ENCODE results near the gene ZMYND8. TPM values are rescaled to one million over a fixed set of nuclear protein-coding genes. Genes with fewer than 3 reads are reported as not detected.
A peak's percentile ranks its signal among the peaks of the same experiment; 100 is the strongest.

ZMYND8 gene
- polyA plus RNA-seq, 3 donors = 1.4 to 13.8 (median 5.8) TPM

GRCh38 chr20:47273591-47274235 is 82.8 kb downstream of the ZMYND8 start:
- H3K27me3 ChIP-seq (ENCODE audit: control insufficient read depth in 2 of 2, insufficient read depth in 2 of 2, low read length in 2 of 2) = no peaks in the 10 kb centered on the region
- no peaks in the 10 kb centered on the region for H3K9me3 ChIP-seq (replicated peaks in 1 of 2; ENCODE audit: control insufficient read depth in 1 of 2, insufficient read depth in 1 of 2, low read length in 2 of 2)
- H3K9ac ChIP-seq (ENCODE audit: insufficient read depth, low read length, poor library complexity, severe bottlenecking) = no peak overlapping the region
- WGBS (ENCODE audit: insufficient coverage) = no CpG with 5 or more reads among the region's 2 CpGs
- H3K27ac ChIP-seq (ENCODE audit: low read depth in 1 of 2, low read length in 2 of 2) = peak overlapping the region in 1 of 2 donors; percentile 44
- Mint-ChIP-seq H3K27ac (peak overlapping the region in 1 of 7 donors; percentile 37), H3K4me3 (no peak overlapping the region), H3K27me3 (ENCODE audit: low read depth in 3 of 3) (peaks cover 0 to 1% (median 0%) of the 10 kb centered on the region in 3 donors), H3K36me3 (peaks cover 66 to 91% of the 10 kb centered on the region in 2 donors), H3K4me1 (peaks cover 6% of the 10 kb centered on the region), H3K9me3 (no peaks in the 10 kb centered on the region)
- no peak for TF ChIP-seq CTCF (IDR thresholded peaks at IDR 0.05)
- H4K20me1 ChIP-seq (ENCODE audit: insufficient read depth, low read length) = peaks cover 23% of the 10 kb centered on the region
- no peaks in the 10 kb centered on the region for H3K4me1 ChIP-seq (ENCODE audit: control insufficient read depth in 1 of 2, insufficient read depth in 2 of 2, low read length in 2 of 2)
- intact Hi-C loops (cut with micrococcal nuclease) = loop anchor here (1.0 to 10.0 kb wide), 4 partner anchors 110 to 351 kb away; no protein-coding TSS in a partner anchor
- no peak overlapping the region for H3K4me2 ChIP-seq (replicated peaks; ENCODE audit: extremely low read depth, low read length, poor library complexity, severe bottlenecking)
- no peak for DNase-seq
- H2AFZ ChIP-seq (ENCODE audit: insufficient read depth, low read depth, low read length, poor library complexity, severe bottlenecking) = no peak overlapping the region
- peaks cover 33% of the 10 kb centered on the region for H3K79me2 ChIP-seq (ENCODE audit: insufficient read depth, low read length)
- H3K36me3 ChIP-seq (replicated peaks in 1 of 2; ENCODE audit: control insufficient read depth in 1 of 2, insufficient read depth in 2 of 2, low read length in 2 of 2) = peaks cover 59 to 93% of the 10 kb centered on the region in 2 donors
- no peak overlapping the region for H3K4me3 ChIP-seq (replicated peaks in 1 of 3; ENCODE audit: low read depth in 2 of 3, low read length in 3 of 3)

GRCh38 chr20:47272893-47273590 is 83.5 kb downstream of the ZMYND8 start:
- peaks cover 23% of the 10 kb centered on the region for H4K20me1 ChIP-seq (ENCODE audit: insufficient read depth, low read length)
- H3K4me1 ChIP-seq (ENCODE audit: control insufficient read depth in 1 of 2, insufficient read depth in 2 of 2, low read length in 2 of 2) = no peaks in the 10 kb centered on the region
- peak; percentile 86 for TF ChIP-seq CTCF (IDR thresholded peaks at IDR 0.05)
- H3K4me3 ChIP-seq (replicated peaks in 1 of 3; ENCODE audit: low read depth in 2 of 3, low read length in 3 of 3) = no peak overlapping the region
- no peak overlapping the region for H3K9ac ChIP-seq (ENCODE audit: insufficient read depth, low read length, poor library complexity, severe bottlenecking)
- no CpG with 5 or more reads among the region's 8 CpGs for WGBS (ENCODE audit: insufficient coverage)
- intact Hi-C loops (cut with micrococcal nuclease) = loop anchor here (1.0 to 10.0 kb wide), 4 partner anchors 110 to 352 kb away; no protein-coding TSS in a partner anchor
- H3K9me3 Mint-ChIP-seq = no peaks in the 10 kb centered on the region
- no peak overlapping the region for H3K27ac ChIP-seq (ENCODE audit: low read depth in 1 of 2, low read length in 2 of 2)
- H3K36me3 Mint-ChIP-seq = peaks cover 62 to 89% of the 10 kb centered on the region in 2 donors
- H3K9me3 ChIP-seq (replicated peaks in 1 of 2; ENCODE audit: control insufficient read depth in 1 of 2, insufficient read depth in 1 of 2, low read length in 2 of 2) = no peaks in the 10 kb centered on the region
- no peak overlapping the region for H3K4me2 ChIP-seq (replicated peaks; ENCODE audit: extremely low read depth, low read length, poor library complexity, severe bottlenecking)
- no peak overlapping the region for H3K4me3 Mint-ChIP-seq
- peaks cover 0 to 1% (median 0%) of the 10 kb centered on the region in 3 donors for H3K27me3 Mint-ChIP-seq (ENCODE audit: low read depth in 3 of 3)
- peaks cover 33% of the 10 kb centered on the region for H3K79me2 ChIP-seq (ENCODE audit: insufficient read depth, low read length)
- peak; percentile 26 to 62 (median 52) for DNase-seq
- no peaks in the 10 kb centered on the region for H3K27me3 ChIP-seq (ENCODE audit: control insufficient read depth in 2 of 2, insufficient read depth in 2 of 2, low read length in 2 of 2)
- H3K4me1 Mint-ChIP-seq = peaks cover 6% of the 10 kb centered on the region
- H3K36me3 ChIP-seq (replicated peaks in 1 of 2; ENCODE audit: control insufficient read depth in 1 of 2, insufficient read depth in 2 of 2, low read length in 2 of 2) = peaks cover 54 to 93% of the 10 kb centered on the region in 2 donors
- H3K27ac Mint-ChIP-seq = peak overlapping the region in 1 of 7 donors; percentile 15
- no peak overlapping the region for H2AFZ ChIP-seq (ENCODE audit: insufficient read depth, low read depth, low read length, poor library complexity, severe bottlenecking)

Measured in CD14-positive monocyte (primary cell).